ENCODE data around the gene AGAP5.
A peak's percentile ranks its signal among the peaks of the same experiment; 100 is the strongest.

AGAP5 gene

DNA sequence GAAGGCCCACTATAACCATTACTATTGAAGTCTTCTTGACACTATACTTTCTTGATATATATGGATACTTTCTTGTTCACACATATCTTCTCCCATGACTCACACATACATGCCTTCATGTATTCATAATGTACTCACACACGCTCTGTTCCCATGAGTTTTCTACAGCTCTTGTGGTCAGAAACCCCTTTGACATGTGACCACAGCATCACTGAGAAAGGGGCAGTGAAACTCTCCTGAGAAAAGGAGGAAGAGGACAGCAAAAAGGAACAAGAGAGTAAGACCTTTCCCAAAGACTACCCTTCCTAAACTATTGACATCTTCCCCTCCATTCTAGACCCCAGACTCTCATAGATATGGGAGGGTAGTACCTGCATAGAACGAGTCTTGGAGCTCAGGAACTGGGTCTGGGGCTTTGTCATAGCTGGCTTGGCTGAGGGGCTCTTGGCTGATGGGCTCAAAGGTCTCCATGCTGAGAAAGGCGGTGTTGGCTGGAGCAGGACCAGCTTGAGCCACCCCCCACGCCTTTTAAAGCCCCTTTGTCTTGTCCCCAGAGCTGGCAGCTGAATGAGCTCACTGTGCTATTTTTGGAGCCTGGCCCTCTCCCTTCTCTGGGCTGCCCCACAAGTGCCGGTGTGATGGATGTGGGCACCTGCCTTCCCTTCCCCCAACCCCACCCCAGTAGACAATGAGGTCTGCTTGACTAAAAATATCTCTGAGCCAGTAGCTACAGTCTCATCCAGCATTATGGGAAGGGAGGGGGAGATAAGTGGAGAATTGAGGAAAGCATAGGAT lies 47.2 kb downstream of the AGAP5 start:
- Mint-ChIP-seq H3K4me1 (peaks cover 13% of the 10 kb centered on the region), H3K9me3 (no peaks in the 10 kb centered on the region), H3K27me3 (peaks cover 3% of the 10 kb centered on the region), H3K27ac (no peak overlapping the region), H3K36me3 (ENCODE audit: low read depth) (no peaks in the 10 kb centered on the region), H3K4me3 (no peak overlapping the region)
- ATAC-seq (peak; percentile 54), DNase-seq (no peak)

DNA sequence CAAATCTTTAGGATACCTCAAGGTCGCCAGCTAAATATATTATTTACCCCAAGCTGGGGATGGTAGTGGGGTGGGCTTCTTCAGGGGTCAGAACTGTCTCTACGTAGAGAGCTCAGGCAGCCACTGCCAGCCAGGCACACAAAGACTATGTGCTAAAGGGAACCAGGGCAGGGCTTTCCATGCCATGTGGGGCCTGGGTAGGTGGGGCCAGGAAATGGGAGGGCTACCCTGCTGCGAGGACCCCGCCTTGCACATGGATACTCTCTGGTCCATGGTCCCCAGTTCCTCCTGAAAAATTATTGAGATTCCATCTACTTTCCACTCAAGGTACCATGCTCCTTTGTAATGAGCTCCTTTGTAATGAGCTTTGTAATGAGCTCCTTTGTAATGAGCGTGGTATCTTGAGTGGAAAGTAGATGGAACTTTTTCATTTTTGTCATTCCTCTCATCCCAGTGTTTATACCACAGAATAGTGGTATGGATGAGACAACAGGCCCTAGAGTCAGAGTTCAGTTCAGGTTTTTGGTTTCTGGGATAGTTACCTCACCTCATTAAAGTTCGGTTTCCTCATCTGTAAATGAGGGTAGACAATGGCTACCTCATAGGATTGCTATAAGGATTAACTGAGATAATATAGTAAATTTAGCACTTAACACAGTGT lies 47.9 kb downstream of the AGAP5 start:
- Mint-ChIP-seq H3K4me1 (peaks cover 10% of the 10 kb centered on the region), H3K36me3 (ENCODE audit: low read depth) (no peaks in the 10 kb centered on the region), H3K27me3 (peaks cover 3% of the 10 kb centered on the region), H3K4me3 (no peak overlapping the region), H3K9me3 (no peaks in the 10 kb centered on the region), H3K27ac (no peak overlapping the region)
- no peak for DNase-seq
- no peak for ATAC-seq

DNA sequence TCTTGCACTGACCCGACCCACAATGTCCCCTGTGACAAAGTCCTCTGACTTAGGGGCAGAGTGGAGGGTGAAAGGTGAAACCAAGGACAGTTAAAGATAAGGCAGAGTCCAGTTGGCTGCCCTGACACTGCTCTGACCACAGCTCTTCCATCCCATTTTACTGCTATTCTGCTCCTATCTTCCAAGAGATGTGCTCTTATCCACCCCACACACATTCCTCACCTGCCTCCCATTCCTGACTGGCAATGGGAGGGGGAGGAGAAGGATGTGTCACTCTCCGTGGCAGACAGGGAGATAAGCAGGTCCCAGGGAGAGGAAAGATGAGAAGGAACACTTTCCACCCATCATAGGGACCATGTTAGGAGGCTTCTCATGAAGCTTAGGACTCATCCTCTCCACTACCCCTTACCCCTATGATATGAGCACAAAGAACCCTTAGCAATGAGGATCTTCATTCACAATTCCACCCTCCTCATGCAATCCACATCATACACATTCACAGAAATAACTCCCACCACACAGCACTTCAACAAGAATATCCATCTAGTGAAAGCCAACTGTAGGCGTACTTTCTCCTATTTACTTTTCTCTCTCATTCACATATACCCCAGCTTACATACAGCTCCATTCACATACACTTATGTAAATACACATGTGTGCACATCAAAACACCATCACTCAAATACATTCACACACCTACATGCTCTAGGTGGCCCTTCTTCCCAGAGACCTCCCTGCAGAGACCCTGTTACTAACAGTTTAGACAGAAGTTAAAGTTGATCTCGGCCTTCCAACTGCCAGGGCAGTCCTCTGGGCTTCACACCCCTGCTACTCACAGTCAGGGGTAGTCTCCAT lies 48.7 kb downstream of the AGAP5 start:
- Mint-ChIP-seq H3K27ac (no peak overlapping the region), H3K27me3 (peaks cover 3% of the 10 kb centered on the region), H3K36me3 (ENCODE audit: low read depth) (no peaks in the 10 kb centered on the region), H3K4me1 (peaks cover 17% of the 10 kb centered on the region), H3K4me3 (no peak overlapping the region), H3K9me3 (no peaks in the 10 kb centered on the region)
- no peak for ATAC-seq
- DNase-seq, result no peak

DNA sequence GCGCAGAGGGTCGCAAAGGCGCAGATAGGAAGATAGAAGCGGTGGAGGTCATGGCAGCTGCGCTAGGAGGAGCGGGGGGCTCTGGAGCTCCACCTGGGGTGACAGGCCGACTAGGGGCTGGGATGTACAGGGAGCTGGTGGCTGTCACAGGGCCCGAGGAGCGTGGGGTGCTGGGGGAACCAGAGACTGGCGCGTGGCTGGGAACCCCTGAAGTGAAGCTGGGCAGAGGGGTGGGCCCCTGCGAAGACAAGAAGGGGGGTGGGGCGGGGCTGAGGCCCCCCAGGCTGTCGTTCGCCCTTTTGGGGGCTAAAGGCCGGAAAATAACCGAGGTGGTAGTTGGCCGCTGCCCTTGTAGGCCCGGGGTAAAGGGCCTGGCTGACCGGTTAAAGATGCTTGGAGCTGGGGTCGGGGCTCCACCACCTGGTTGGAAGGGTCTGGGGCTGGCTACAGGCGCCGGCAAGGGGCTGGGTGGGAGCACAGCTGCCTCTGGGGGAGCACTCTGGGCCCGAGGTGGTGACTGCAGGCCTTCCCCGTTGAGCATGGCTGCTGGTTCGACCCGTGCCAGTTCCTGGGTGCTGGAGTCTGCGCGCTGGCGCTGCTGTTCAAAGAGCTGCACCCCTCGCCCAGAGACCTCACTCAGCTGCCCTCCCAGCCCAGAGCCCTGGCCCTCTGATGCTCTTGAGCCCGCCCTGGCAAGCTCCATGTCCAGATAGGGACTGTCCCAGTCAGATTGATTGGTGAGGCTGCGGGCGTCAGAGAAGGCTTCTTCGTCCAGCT lies 49.8 kb downstream of the AGAP5 start:
- no peaks in the 10 kb centered on the region for H3K9me3 Mint-ChIP-seq
- no peaks in the 10 kb centered on the region for H3K36me3 Mint-ChIP-seq (ENCODE audit: low read depth)
- no peak for ATAC-seq
- no peak for DNase-seq
- peak overlapping the region; percentile 59 for H3K4me3 Mint-ChIP-seq
- peaks cover 3% of the 10 kb centered on the region for H3K27me3 Mint-ChIP-seq
- peaks cover 19% of the 10 kb centered on the region for H3K4me1 Mint-ChIP-seq
- no peak overlapping the region for H3K27ac Mint-ChIP-seq

DNA sequence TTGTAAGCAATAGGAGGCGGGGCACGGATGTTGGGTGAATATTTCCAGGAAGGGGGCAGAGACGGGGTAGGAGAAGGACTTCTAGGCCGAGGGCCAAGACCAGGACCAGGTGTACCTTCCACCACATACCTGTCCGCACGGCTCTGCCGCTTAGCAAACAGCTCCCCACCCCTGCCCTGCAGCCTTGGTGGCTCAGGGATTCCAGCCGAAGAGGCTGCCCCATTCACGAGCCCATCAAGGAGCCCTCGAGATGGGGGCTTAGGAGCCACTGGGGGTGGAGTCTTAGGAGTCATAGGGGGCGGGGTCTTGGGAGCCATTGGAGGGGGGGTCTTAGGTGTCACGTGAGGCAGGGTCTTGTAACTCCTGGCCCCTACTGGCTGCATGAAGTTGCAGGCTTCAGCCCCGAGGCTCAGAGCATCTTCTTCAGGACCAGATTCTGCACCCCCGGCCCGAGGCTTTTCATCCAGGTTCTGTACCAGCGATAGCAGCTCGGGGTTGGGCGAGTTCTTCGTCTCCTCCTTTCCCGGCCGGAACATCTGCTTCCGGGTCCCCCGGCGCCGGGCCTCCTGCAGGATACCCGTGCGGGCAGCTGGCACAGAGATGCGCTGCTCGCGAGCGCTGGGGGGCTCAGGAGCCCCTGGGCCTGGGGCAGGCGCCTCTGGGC lies 50.6 kb downstream of the AGAP5 start:
- H3K27me3 Mint-ChIP-seq, result peaks cover 3% of the 10 kb centered on the region
- H3K4me1 Mint-ChIP-seq, result peaks cover 19% of the 10 kb centered on the region
- H3K4me3 Mint-ChIP-seq, result peak overlapping the region; percentile 59
- DNase-seq (peak; percentile 36), ATAC-seq (no peak)
- no peaks in the 10 kb centered on the region for H3K36me3 Mint-ChIP-seq (ENCODE audit: low read depth)
- no peaks in the 10 kb centered on the region for H3K9me3 Mint-ChIP-seq
- no peak overlapping the region for H3K27ac Mint-ChIP-seq

DNA sequence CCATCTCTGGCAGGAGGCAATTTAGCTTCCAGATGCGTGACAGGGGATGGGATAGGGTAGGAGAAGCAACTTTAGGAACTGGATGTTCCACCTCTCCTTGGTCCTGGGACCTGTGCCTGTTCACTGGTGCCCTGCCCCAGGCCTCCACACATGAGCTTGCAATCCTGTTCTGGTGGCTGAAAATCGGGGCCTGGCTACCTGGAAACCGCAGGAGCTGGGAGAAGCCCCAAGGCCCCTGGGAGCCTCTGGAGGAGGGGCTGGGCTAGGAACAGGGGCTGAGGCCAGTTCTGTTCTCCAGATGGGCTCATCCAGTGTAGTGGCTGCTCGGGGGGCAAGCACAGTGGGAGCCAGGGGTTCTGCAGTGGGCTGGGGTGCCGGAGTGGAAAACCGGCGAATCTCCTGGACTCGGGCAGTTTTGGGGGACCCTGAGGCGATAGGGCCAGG lies 51.3 kb downstream of the AGAP5 start:
- Mint-ChIP-seq H3K4me3 (no peak overlapping the region), H3K36me3 (ENCODE audit: low read depth) (no peaks in the 10 kb centered on the region), H3K9me3 (no peaks in the 10 kb centered on the region), H3K27me3 (peaks cover 3% of the 10 kb centered on the region), H3K4me1 (peaks cover 19% of the 10 kb centered on the region), H3K27ac (no peak overlapping the region)
- ATAC-seq, result no peak
- no peak for DNase-seq

DNA sequence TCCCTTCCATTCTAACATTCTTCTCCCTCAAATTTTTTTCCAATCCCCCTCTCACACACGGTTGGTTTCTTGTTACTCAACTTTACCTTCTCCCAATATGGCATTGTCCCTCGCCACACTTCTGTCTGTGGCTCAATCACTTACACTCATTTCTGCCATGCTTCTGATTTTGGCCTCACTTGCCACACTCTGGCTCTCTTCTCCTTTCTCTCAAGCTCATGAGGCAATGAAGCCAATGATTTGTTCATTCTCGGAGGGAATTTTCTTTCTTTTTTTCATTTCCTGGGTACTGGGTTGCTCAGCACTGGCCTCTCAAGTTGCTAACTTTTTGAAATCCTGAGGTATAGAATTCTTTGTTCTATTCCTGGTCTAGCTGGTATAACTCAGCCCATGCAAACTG lies 52.7 kb downstream of the AGAP5 start:
- Mint-ChIP-seq H3K27ac (no peak overlapping the region), H3K27me3 (peaks cover 3% of the 10 kb centered on the region), H3K4me3 (no peak overlapping the region), H3K4me1 (peaks cover 15% of the 10 kb centered on the region), H3K36me3 (ENCODE audit: low read depth) (no peaks in the 10 kb centered on the region), H3K9me3 (no peaks in the 10 kb centered on the region)
- DNase-seq, result no peak
- no peak for ATAC-seq

DNA sequence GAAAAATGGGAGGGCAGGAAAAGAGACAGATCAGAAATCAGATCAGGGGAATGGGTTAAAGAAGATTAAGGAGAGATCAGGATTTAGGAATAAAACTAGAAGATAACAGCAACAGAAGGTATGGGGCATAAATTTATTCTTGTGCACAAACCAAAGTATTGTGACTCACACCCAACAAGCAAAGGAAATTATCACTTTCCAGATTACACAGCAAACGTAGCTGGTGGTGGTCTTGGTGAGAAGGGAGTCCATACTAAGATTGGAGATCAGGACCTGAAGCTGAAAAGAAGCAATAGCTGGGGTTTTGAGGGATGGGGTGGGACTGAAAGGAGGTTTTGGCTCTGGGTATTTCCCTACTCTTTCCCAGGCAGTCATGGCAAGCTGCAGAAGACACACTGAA lies 53.1 kb downstream of the AGAP5 start:
- Mint-ChIP-seq H3K4me3 (no peak overlapping the region), H3K9me3 (no peaks in the 10 kb centered on the region), H3K4me1 (peaks cover 13% of the 10 kb centered on the region), H3K36me3 (ENCODE audit: low read depth) (no peaks in the 10 kb centered on the region), H3K27ac (no peak overlapping the region), H3K27me3 (peaks cover 3% of the 10 kb centered on the region)
- no peak for DNase-seq
- peak; percentile 42 for ATAC-seq

DNA sequence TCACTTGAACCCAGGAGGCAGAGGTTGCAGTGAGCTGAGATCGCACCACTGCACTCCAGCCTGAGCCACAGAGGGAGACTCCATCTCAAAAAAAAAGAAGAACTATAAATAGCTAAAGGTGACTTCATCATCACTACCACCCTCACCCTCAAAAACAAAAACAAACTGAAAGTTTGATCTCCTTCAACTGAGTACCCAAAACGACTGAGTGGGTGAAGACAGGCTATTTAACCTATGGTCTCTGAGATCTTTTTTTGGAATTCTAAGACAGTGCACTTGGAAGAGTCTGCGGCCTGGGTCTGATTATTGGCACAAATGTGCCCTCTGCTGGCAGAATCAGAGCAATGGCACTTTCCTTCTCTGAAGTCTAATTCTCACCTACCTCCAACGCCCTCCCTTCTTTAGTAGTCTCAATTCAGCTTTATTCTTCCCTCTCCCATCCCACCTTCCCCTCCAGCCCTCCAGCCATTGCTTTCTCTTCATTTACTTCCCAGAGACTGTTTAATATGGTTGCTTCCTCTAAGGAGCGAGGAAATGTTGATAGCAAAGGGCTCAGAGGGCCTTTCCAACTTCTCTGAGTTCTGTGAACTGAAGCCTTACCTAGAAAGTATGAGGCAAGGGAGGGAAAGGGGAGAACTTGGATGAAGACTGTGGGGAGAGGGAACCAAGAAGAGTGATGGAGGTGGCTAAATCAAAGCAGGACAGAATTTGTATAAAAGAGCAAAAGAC lies 53.7 kb downstream of the AGAP5 start:
- Mint-ChIP-seq H3K27me3 (peaks cover 3% of the 10 kb centered on the region), H3K4me3 (no peak overlapping the region), H3K36me3 (ENCODE audit: low read depth) (no peaks in the 10 kb centered on the region), H3K9me3 (no peaks in the 10 kb centered on the region), H3K4me1 (peaks cover 13% of the 10 kb centered on the region), H3K27ac (no peak overlapping the region)
- DNase-seq, result peak; percentile 37
- peak; percentile 42 for ATAC-seq

DNA sequence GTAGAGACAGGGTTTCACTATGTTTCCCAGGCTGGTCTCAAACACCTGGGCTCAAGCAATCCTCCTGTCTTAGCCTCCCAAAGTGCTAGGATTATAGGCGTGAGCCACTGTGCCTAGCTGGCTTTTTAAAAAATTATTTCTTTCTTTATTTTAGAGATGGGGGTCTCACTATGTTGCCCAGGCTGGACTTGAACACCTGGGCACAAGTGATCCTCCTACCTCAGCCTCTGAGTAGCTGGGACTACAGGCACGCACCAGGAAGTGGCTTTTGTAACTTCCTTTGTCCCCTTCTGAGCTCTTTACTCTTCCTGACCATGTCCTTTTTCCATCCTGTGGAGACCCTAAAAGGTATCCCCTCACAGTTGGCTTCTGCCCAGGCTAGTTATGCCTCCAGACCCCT lies 54.5 kb downstream of the AGAP5 start:
- Mint-ChIP-seq H3K27ac (no peak overlapping the region), H3K4me3 (no peak overlapping the region), H3K4me1 (peaks cover 13% of the 10 kb centered on the region), H3K9me3 (no peaks in the 10 kb centered on the region), H3K36me3 (ENCODE audit: low read depth) (no peaks in the 10 kb centered on the region), H3K27me3 (peaks cover 3% of the 10 kb centered on the region)
- no peak for ATAC-seq
- no peak for DNase-seq

DNA sequence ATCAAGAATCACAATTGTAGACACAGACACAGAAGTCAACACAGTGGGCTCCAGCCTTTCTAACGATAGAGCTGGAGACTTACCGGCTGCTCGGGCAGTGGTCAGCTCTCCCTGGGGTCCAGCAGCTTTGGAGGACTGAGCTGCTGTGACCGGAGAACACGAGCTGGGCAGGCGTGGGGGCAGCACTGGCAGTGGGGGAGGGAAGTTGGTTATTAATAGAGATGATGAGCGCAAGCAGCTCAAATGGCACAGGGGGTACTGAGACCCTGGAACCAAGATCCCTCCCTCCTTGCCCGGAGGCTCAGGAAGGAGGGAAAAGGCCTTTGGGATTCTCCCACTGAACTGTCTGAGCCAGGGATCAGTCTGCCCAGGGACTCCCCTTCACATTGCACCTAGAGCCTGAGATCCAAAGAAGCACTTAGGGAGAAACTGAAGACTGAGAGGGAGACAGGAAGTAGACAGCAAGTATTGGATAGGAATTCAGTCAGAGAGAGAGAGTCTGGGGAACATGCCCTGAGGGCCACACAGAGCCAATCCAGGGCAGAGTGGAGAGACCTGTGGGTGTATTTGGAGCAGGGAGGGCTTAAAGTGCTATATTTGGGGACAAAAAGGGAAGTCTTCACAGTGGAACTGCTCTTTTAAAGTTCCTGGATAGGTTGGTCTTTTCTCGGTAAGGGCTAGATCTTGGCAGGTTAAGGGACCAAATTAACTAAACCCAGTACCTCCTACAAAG lies 56.4 kb downstream of the AGAP5 start, which contains the start of gene MYOZ1:
MYOZ1 (minus strand) TSS at position 147 of the 733 bp plus-strand sequence. CDS start 1,457 bp downstream, outside the sequence.
- Mint-ChIP-seq H3K9me3 (no peaks in the 10 kb centered on the region), H3K27ac (no peak within 1 kb of the TSS), H3K36me3 (ENCODE audit: low read depth) (no peaks in the 10 kb centered on the region), H3K27me3 (peaks cover 3% of the 10 kb centered on the region), H3K4me1 (peaks cover 13% of the 10 kb centered on the region), H3K4me3 (no peak within 1 kb of the TSS)
- no peak for DNase-seq
- ATAC-seq, result no peak

DNA sequence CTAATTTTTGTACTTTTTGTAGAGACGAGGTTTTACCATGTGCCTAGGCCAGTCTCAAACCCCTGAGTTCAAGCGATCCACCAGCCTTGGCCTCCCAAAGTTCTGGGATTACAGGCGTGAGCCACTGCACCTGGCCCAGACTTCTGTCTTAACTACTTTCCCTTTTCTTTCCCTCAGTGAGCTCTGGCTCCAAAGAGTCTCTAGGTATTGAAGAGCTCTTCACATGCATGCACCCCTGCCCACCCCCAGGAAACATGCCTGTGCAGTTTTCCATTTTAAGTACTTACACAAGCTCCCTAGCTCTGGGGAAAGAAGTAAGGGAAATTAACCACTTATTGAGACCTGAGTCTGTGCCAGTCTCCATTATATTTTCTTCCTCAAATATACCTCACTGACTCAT lies 58.6 kb downstream of the AGAP5 start:
- no peaks in the 10 kb centered on the region for H3K36me3 Mint-ChIP-seq (ENCODE audit: low read depth)
- H3K27ac Mint-ChIP-seq, result no peak overlapping the region
- no peak for ATAC-seq
- H3K4me3 Mint-ChIP-seq, result no peak overlapping the region
- H3K27me3 Mint-ChIP-seq, result no peaks in the 10 kb centered on the region
- no peaks in the 10 kb centered on the region for H3K9me3 Mint-ChIP-seq
- DNase-seq, result no peak
- H3K4me1 Mint-ChIP-seq, result peaks cover 3% of the 10 kb centered on the region

DNA sequence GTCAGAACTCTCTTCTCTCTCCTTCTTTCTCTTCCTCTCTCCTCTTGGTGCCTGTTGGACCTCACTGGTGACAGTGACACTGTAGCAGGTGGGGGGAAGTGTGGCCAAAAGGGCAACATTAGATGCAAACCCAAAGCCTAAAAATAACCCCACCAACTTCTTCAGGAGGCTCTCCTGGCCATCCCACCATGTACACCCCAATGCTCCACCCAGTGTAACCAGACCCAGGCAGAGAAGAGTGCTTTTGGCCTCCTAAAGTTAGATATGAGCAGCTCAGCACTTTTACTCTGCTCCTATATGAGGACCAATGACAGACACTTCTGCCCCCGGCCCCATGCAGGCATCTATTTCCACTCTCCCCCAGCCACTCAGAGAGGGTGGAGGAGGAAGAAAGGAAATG lies 62.1 kb downstream of the AGAP5 start:
- DNase-seq (no peak), ATAC-seq (no peak)
- no peaks in the 10 kb centered on the region for H3K27me3 Mint-ChIP-seq
- H3K27ac Mint-ChIP-seq, result no peak overlapping the region
- H3K9me3 Mint-ChIP-seq, result no peaks in the 10 kb centered on the region
- no peaks in the 10 kb centered on the region for H3K4me1 Mint-ChIP-seq
- no peak overlapping the region for H3K4me3 Mint-ChIP-seq
- no peaks in the 10 kb centered on the region for H3K36me3 Mint-ChIP-seq (ENCODE audit: low read depth)

All from activated naive CD8-positive, alpha-beta T cell treated with anti-CD3 and anti-CD28 coated beads, Interleukin-2, amount 50 U/mL, for 24 hours (primary cell).